Upper lobe of left lung (tissue), 6 donors: ENCODE results near the gene RIT2. TPM values are rescaled to one million over a fixed set of nuclear protein-coding genes. Genes with fewer than 3 reads are reported as not detected.

Source experiments
- ATAC-seq, 2 donors: fragments of 200-7000 bp; cut with Tn5 transposase; one replicate each; pipeline ENCODE4 v1.9.1; 2022; ENCODE audit warnings: mild to moderate bottlenecking in 2 of 2, moderate library complexity in 2 of 2; ENCODE audit not compliant: low FRiP score in 2 of 2
- DNase-seq, 2 donors: peaks; one replicate each; pipeline ENCODE4 v3.0.0-alpha.2; 2019 to 2020
- H3K27ac ChIP-seq, 4 donors: fragments of 200-600 bp; sonication (generic); one replicate each; pipeline ENCODE4 v1.5.1; 2016 to 2019
- H3K27me3 ChIP-seq, 4 donors: fragments of 200-600 bp; sonication (generic); one replicate each; pipeline ENCODE4 v1.5.1; 2017 to 2019
- H3K36me3 ChIP-seq, 4 donors: fragments of 200-600 bp; sonication (generic); one replicate each; pipeline ENCODE4 v1.5.1; 2016 to 2019
- H3K4me1 ChIP-seq, 4 donors: fragments of 200-600 bp; sonication (generic); one replicate each; pipeline ENCODE4 v1.5.1; 2018 to 2019
- H3K4me3 ChIP-seq, 4 donors: fragments of 200-600 bp; sonication (generic); one replicate each; pipeline ENCODE4 v1.5.1; 2017 to 2019; ENCODE audit warnings: mild to moderate bottlenecking in 2 of 4, moderate library complexity in 1 of 4
- H3K9me3 ChIP-seq, 4 donors: fragments of 200-600 bp; sonication (generic); one replicate each; pipeline ENCODE4 v1.5.1; 2018 to 2019
- CTCF ChIP-seq, 6 experiments: fragments of 450-650 bp in 4 of 6; fragments of 200-600 bp in 2 of 6; sonication (generic) in 2 of 6; IDR thresholded peaks; one replicate each; pipeline ENCODE4 v1.5.1; 2016 to 2019; ENCODE audit warnings: antibody characterized with exemption in 6 of 6
- EP300 ChIP-seq, 4 donors: sonication (generic); formaldehyde crosslinking; IDR thresholded peaks; one replicate each; pipeline ENCODE4 v1.5.1; 2017; ENCODE audit warnings: antibody characterized with exemption in 4 of 4, control low read depth in 2 of 4
- POLR2A ChIP-seq, 4 donors: fragments of 450-650 bp; IDR thresholded peaks; one replicate each; pipeline ENCODE4 v1.5.1; 2016 to 2017; ENCODE audit warnings: antibody characterized with exemption in 4 of 4, mild to moderate bottlenecking in 2 of 4
- POLR2AphosphoS5 ChIP-seq, 2 donors: sonication (generic); formaldehyde crosslinking; IDR thresholded peaks; one replicate each; pipeline ENCODE4 v1.5.1; 2017; ENCODE audit warnings: antibody characterized with exemption in 2 of 2
- WGBS, 2 donors: methylation state at CpG; one replicate each; pipeline ENCODE4 v1.1.5; 2017 to 2018; 5-methylcytosine and 5-hydroxymethylcytosine counted together
- total RNA-seq, 6 donors: library from RNA; depleted of rRNA in 4 of 6; stranded (reverse); fragments of >200 nt in 4 of 6; gene quantifications; one replicate each; pipeline versions ENCODE4 v1.1.0 to v1.2.1, GENCODE V29; 2016 to 2021
- donor health status: DM: no; HTN: no; CAD: no; lungs with moderate emphysema.
- donor health status: DM: no; HTN: yes; CAD: no; lungs with severe emphysema.

Gene RIT2
- total RNA-seq, 6 donors from 2014 or later: not detected

- no peak overlapping the region for H3K27ac ChIP-seq
- H3K4me3 ChIP-seq: no peak overlapping the region
- 88 to 89% methylated on average over 2 of the region's 2 CpGs for WGBS, 2 donors
- no peak for TF ChIP-seq CTCF (IDR thresholded peaks at IDR 0.05)
- no peak for TF ChIP-seq POLR2AphosphoS5 (IDR thresholded peaks at IDR 0.05)
- no peak for TF ChIP-seq EP300 (IDR thresholded peaks at IDR 0.05)
- no peak for TF ChIP-seq POLR2A (IDR thresholded peaks at IDR 0.05)
- no peaks in the 10 kb centered on the region for H3K9me3 ChIP-seq
- ATAC-seq: no peak
- H3K36me3 ChIP-seq: no peaks in the 10 kb centered on the region
- no peaks in the 10 kb centered on the region for H3K4me1 ChIP-seq
- H3K27me3 ChIP-seq: no peaks in the 10 kb centered on the region
- no peak for DNase-seq
Measured at GRCh38 chr18:43001821-43002220, 113.7 kb downstream of the RIT2 start.

GRCh38 chr18:42996824-42997223 lies 118.7 kb downstream of the RIT2 start:
- ATAC-seq: no peak
- H3K36me3 ChIP-seq: no peaks in the 10 kb centered on the region
- no peak for DNase-seq

GRCh38 chr18:42980426-42980825 lies 135.1 kb downstream of the RIT2 start:
- no peak for TF ChIP-seq CTCF (IDR thresholded peaks at IDR 0.05)
- no peaks in the 10 kb centered on the region for H3K36me3 ChIP-seq
- WGBS, 2 donors: 90 to 100% methylated on average over 1 of the region's 1 CpG
- no peaks in the 10 kb centered on the region for H3K27me3 ChIP-seq
- no peak overlapping the region for H3K4me3 ChIP-seq
- ATAC-seq (no peak), DNase-seq (no peak)
- H3K4me1 ChIP-seq: no peaks in the 10 kb centered on the region
- H3K27ac ChIP-seq: no peak overlapping the region
- no peaks in the 10 kb centered on the region for H3K9me3 ChIP-seq

More at GRCh38 chr18:42996824-42997223, 118.7 kb downstream of the RIT2 start:
- H3K4me1 ChIP-seq: no peaks in the 10 kb centered on the region
- no peak overlapping the region for H3K27ac ChIP-seq
- no peaks in the 10 kb centered on the region for H3K9me3 ChIP-seq
- H3K4me3 ChIP-seq: no peak overlapping the region
- no peaks in the 10 kb centered on the region for H3K27me3 ChIP-seq
- no peak for TF ChIP-seq CTCF (IDR thresholded peaks at IDR 0.05)
- TF ChIP-seq EP300 (IDR thresholded peaks at IDR 0.05): no peak
- TF ChIP-seq POLR2A (IDR thresholded peaks at IDR 0.05): no peak
- TF ChIP-seq POLR2AphosphoS5 (IDR thresholded peaks at IDR 0.05): no peak

GRCh38 chr18:42977982-42978637 lies 137.4 kb downstream of the RIT2 start:
- TF ChIP-seq EP300 (IDR thresholded peaks at IDR 0.05) (no peak), POLR2A (IDR thresholded peaks at IDR 0.05) (no peak), CTCF (IDR thresholded peaks at IDR 0.05) (no peak), POLR2AphosphoS5 (IDR thresholded peaks at IDR 0.05) (no peak)
- ATAC-seq (no peak), DNase-seq (no peak)
- Histone ChIP-seq H3K4me3 (no peak overlapping the region), H3K27ac (no peak overlapping the region), H3K9me3 (no peaks in the 10 kb centered on the region), H3K36me3 (no peaks in the 10 kb centered on the region), H3K4me1 (no peaks in the 10 kb centered on the region), H3K27me3 (no peaks in the 10 kb centered on the region)
- 37 to 43% methylated on average over 4 of the region's 4 CpGs for WGBS, 2 donors

- no peak for TF ChIP-seq EP300 (IDR thresholded peaks at IDR 0.05)
- TF ChIP-seq POLR2A (IDR thresholded peaks at IDR 0.05): no peak
- TF ChIP-seq CTCF (IDR thresholded peaks at IDR 0.05): no peak
- no peak for TF ChIP-seq POLR2AphosphoS5 (IDR thresholded peaks at IDR 0.05)
- WGBS, 2 donors: 48 to 53% methylated on average over 3 of the region's 3 CpGs
Measured at GRCh38 chr18:42976869-42977590, 138.5 kb downstream of the RIT2 start.

More at GRCh38 chr18:42976869-42977590, 138.5 kb downstream of the RIT2 start:
- Histone ChIP-seq H3K9me3 (no peaks in the 10 kb centered on the region), H3K4me1 (no peaks in the 10 kb centered on the region), H3K27me3 (no peaks in the 10 kb centered on the region), H3K36me3 (no peaks in the 10 kb centered on the region), H3K27ac (no peak overlapping the region), H3K4me3 (no peak overlapping the region)
- ATAC-seq: no peak
- no peak for DNase-seq
